ENCODE data around the gene MEF2A. TPM values are rescaled to one million over a fixed set of nuclear protein-coding genes. Genes with fewer than 3 reads are reported as not detected.
"Not testable (repeated sequence)": the region's sequence is repeated elsewhere in the genome, so short reads cannot be mapped to it uniquely, and the experiment has no call there.

The MEF2A gene
- total RNA-seq, 1 donor from 2014 or later = 37.5 TPM

GRCh38 chr15:99745370-99746086 is 179.7 kb downstream of the MEF2A start:
- FAIRE-seq = no peak
- DNase-seq (ENCODE audit: low spot score in 2 of 2) = no peak

GRCh38 chr15:99749386-99749785 is 183.6 kb downstream of the MEF2A start:
- FAIRE-seq = no peak
- DNase-seq (ENCODE audit: low spot score in 2 of 2) = no peak

- not testable (repeated sequence) for DNase-seq (ENCODE audit: low spot score in 2 of 2); FAIRE-seq
Measured at GRCh38 chr15:99750326-99750725, 184.5 kb downstream of the MEF2A start.

GRCh38 chr15:99752556-99752955 is 186.8 kb downstream of the MEF2A start:
- no peak for DNase-seq (ENCODE audit: low spot score in 2 of 2)
- FAIRE-seq = no peak

- DNase-seq (ENCODE audit: low spot score in 2 of 2) (no peak), FAIRE-seq (no peak)
Measured at GRCh38 chr15:99753066-99753465, 187.3 kb downstream of the MEF2A start.

GRCh38 chr15:99755692-99756409 is 190.1 kb downstream of the MEF2A start:
- FAIRE-seq (peak; percentile 34), DNase-seq (ENCODE audit: low spot score in 2 of 2) (peak; percentile 34 to 71)

- DNase-seq (ENCODE audit: low spot score in 2 of 2) (no peak), FAIRE-seq (no peak)
Measured at GRCh38 chr15:99762288-99762687, 196.5 kb downstream of the MEF2A start.

- DNase-seq (ENCODE audit: low spot score in 2 of 2) (no peak), FAIRE-seq (no peak)
Measured at GRCh38 chr15:99763827-99764226, 198.0 kb downstream of the MEF2A start.

- FAIRE-seq = no peak
Measured at GRCh38 chr15:99764522-99764921, 198.7 kb downstream of the MEF2A start.

More at GRCh38 chr15:99764522-99764921, 198.7 kb downstream of the MEF2A start:
- no peak for DNase-seq (ENCODE audit: low spot score in 2 of 2)

Small RNA genes within 50 kb of the gene (small RNA-seq; reads per million reads assigned to genes)
- not detected for gene RF00019

Other genes starting within 250 kb of the MEF2A start
- gene LYSMD4, start 167.5 kb downstream of the MEF2A start, total RNA-seq = 15.5 TPM

Measured in frontal cortex (tissue), 4 donors.